Stimulated activated CD4-positive, alpha-beta T cell treated with anti-CD3 and anti-CD28 coated beads, Interleukin-15, amount 100 ng/mL, for 24 hours (primary cell): Measurements from ENCODE around the gene IGSF5.
"Not testable (repeated sequence)": the region's sequence is repeated elsewhere in the genome, so short reads cannot be mapped to it uniquely, and the experiment has no call there.

Experiments used
- DNase-seq: peaks from one replicate; pipeline ENCODE4 v3.0.0-alpha.2; 2020

IGSF5 gene

GRCh38 chr21:39739531-39739930 is 5.5 kb upstream of the IGSF5 start:
- DNase-seq, result not testable (repeated sequence)

- not testable (repeated sequence) for DNase-seq
Observed at GRCh38 chr21:39742561-39742960, 2.4 kb upstream of the IGSF5 start.

GRCh38 chr21:39745332-39745731 is 349 bp downstream of the IGSF5 start:
- not testable (repeated sequence) for DNase-seq

- no peak for DNase-seq
Observed at GRCh38 chr21:39750670-39751069, 5.7 kb downstream of the IGSF5 start.

- DNase-seq, result no peak
Observed at GRCh38 chr21:39754811-39755210, 9.8 kb downstream of the IGSF5 start.

- no peak for DNase-seq
Observed at GRCh38 chr21:39756285-39756684, 11.3 kb downstream of the IGSF5 start.

GRCh38 chr21:39763272-39763970 is 18.4 kb downstream of the IGSF5 start:
- DNase-seq, result no peak

- no peak for DNase-seq
Observed at GRCh38 chr21:39774227-39774626, 29.2 kb downstream of the IGSF5 start.

GRCh38 chr21:39775816-39776215 is 30.8 kb downstream of the IGSF5 start:
- no peak for DNase-seq

- no peak for DNase-seq
Observed at GRCh38 chr21:39776589-39776988, 31.6 kb downstream of the IGSF5 start.

- DNase-seq, result no peak
Observed at GRCh38 chr21:39781331-39781730, 36.3 kb downstream of the IGSF5 start.

- no peak for DNase-seq
Observed at GRCh38 chr21:39788383-39788782, 43.4 kb downstream of the IGSF5 start.

GRCh38 chr21:39796466-39796865 is 51.5 kb downstream of the IGSF5 start:
- no peak for DNase-seq

GRCh38 chr21:39799178-39799577 is 54.2 kb downstream of the IGSF5 start:
- DNase-seq, result no peak

GRCh38 chr21:39800311-39800710 is 55.3 kb downstream of the IGSF5 start:
- no peak for DNase-seq

GRCh38 chr21:39802217-39802616 is 57.2 kb downstream of the IGSF5 start:
- DNase-seq, result no peak

- no peak for DNase-seq
Observed at GRCh38 chr21:39803393-39803792, 58.4 kb downstream of the IGSF5 start.

GRCh38 chr21:39804240-39804639 is 59.3 kb downstream of the IGSF5 start:
- no peak for DNase-seq

- no peak for DNase-seq
Observed at GRCh38 chr21:39805983-39806382, 61.0 kb downstream of the IGSF5 start.

GRCh38 chr21:39807738-39808137 is 62.8 kb downstream of the IGSF5 start:
- no peak for DNase-seq

GRCh38 chr21:39809936-39810335 is 65.0 kb downstream of the IGSF5 start:
- no peak for DNase-seq

- no peak for DNase-seq
Observed at GRCh38 chr21:39812983-39813382, 68.0 kb downstream of the IGSF5 start.

GRCh38 chr21:39818557-39818956 is 73.6 kb downstream of the IGSF5 start:
- DNase-seq, result no peak

GRCh38 chr21:39822042-39822441 is 77.1 kb downstream of the IGSF5 start:
- DNase-seq, result no peak

GRCh38 chr21:39825250-39825649 is 80.3 kb downstream of the IGSF5 start:
- no peak for DNase-seq
